GM12878 (cell line): ENCODE measurements around the gene SP2. TPM values are rescaled to one million over a fixed set of nuclear protein-coding genes. Genes with fewer than 3 reads are reported as not detected.

Experiments used
- ATF7 ChIP-seq: fragments of 450-650 bp; IDR thresholded peaks from 2 replicates; pipeline ENCODE4 v1.6.1; 2016; ENCODE audit warnings: low read depth, mild to moderate bottlenecking
- EGR1 ChIP-seq, 2 experiments: IDR thresholded peaks; 1 replicate in 1 of 2; 2 replicates in 1 of 2; pipeline ENCODE4 v1.6.1; 2011 to 2012; ENCODE audit warnings: low read depth in 2 of 2, low read length in 2 of 2, borderline replicate concordance in 1 of 2, mild to moderate bottlenecking in 1 of 2, moderate library complexity in 1 of 2
- FOS ChIP-seq: IDR thresholded peaks from 3 replicates; pipeline ENCODE4 v1.6.1; 2011; ENCODE audit warnings: borderline replicate concordance; ENCODE audit not compliant: insufficient read length; ENCODE audit errors: extremely low read depth
- GATAD2B ChIP-seq: fragments of 450-650 bp; conservative IDR thresholded peaks from 2 replicates; pipeline ENCODE4 v1.6.1; 2017; ENCODE audit warnings: low read depth, mild to moderate bottlenecking, moderate library complexity
- IKZF1 ChIP-seq: fragments of 450-650 bp; conservative IDR thresholded peaks from 2 replicates; pipeline ENCODE4 v1.6.1; 2017; ENCODE audit warnings: antibody characterized with exemption, mild to moderate bottlenecking
- IKZF2 ChIP-seq, 2 experiments: fragments of 450-650 bp; IDR thresholded peaks; 2 replicates each; pipeline ENCODE4 v1.6.1; 2017; ENCODE audit warnings: mild to moderate bottlenecking in 2 of 2, moderate library complexity in 2 of 2
- MYC ChIP-seq: IDR thresholded peaks from 2 replicates; pipeline ENCODE4 v1.6.1; 2011; ENCODE audit warnings: mild to moderate bottlenecking, low read length, moderate library complexity, inconsistent platforms; ENCODE audit not compliant: insufficient read depth, insufficient replicate concordance, insufficient read length, severe bottlenecking
- POLR2AphosphoS2 ChIP-seq: IDR thresholded peaks from 2 replicates; pipeline ENCODE4 v1.6.1; 2011; ENCODE audit warnings: low read depth, mild to moderate bottlenecking, low read length, improper control_type of control experiment, moderate library complexity
- POLR2AphosphoS5 ChIP-seq: IDR thresholded peaks from 2 replicates; pipeline ENCODE4 v1.6.1; 2011; ENCODE audit warnings: mild to moderate bottlenecking, low read length, inconsistent platforms
- RB1 ChIP-seq: fragments of 450-650 bp; formaldehyde crosslinking; IDR thresholded peaks from 2 replicates; pipeline ENCODE4 v1.6.1; 2017; ENCODE audit warnings: mild to moderate bottlenecking, borderline replicate concordance
- RELB ChIP-seq: fragments of 450-650 bp; IDR thresholded peaks from 2 replicates; pipeline ENCODE4 v1.6.1; 2017; ENCODE audit warnings: low read depth, mild to moderate bottlenecking, moderate library complexity
- SMAD1 ChIP-seq: fragments of 450-650 bp; IDR thresholded peaks from 2 replicates; pipeline ENCODE4 v1.6.1; 2018; ENCODE audit warnings: mild to moderate bottlenecking, low read depth; ENCODE audit not compliant: partially characterized antibody
- SMC3 ChIP-seq: IDR thresholded peaks from 2 replicates; pipeline ENCODE4 v1.6.1; 2011; ENCODE audit warnings: low read length, improper control_type of control experiment, borderline replicate concordance
- SP1 ChIP-seq: IDR thresholded peaks from one replicate; pipeline ENCODE4 v1.6.1; 2011; ENCODE audit warnings: low read depth, low read length
- SPI1 ChIP-seq: IDR thresholded peaks from 2 replicates; pipeline ENCODE4 v1.6.1; 2011; ENCODE audit warnings: low read depth, mild to moderate bottlenecking, low read length, moderate library complexity, borderline replicate concordance; ENCODE audit not compliant: insufficient read depth
- TCF12 ChIP-seq: IDR thresholded peaks from 2 replicates; pipeline ENCODE4 v1.6.1; 2011; ENCODE audit warnings: low read depth, mild to moderate bottlenecking, low read length
- TCF7 ChIP-seq: IDR thresholded peaks from 2 replicates; pipeline ENCODE4 v1.6.1; 2014; ENCODE audit warnings: antibody characterized with exemption, borderline replicate concordance
- USF1 ChIP-seq: IDR thresholded peaks from 2 replicates; pipeline ENCODE4 v1.6.1; 2011; ENCODE audit warnings: borderline replicate concordance, low read depth, mild to moderate bottlenecking, moderate library complexity, mixed read lengths, low read length; ENCODE audit not compliant: insufficient read depth; ENCODE audit errors: extremely low read length
- polyA plus RNA-seq, 11 experiments: library from polyadenylated mRNA; depleted of rRNA in 4 of 11; unstranded in 6 of 11; stranded (reverse) in 5 of 11; fragments of >200 nt; fragmentation: Nextera tagmentation in 4 of 11; fragmentation: Illumina TruSeq in 1 of 11; extraction: Ambion mirVana in 4 of 11; extraction: Trizol in 1 of 11; gene quantifications; 1 replicate in 1 of 11; 2 replicates in 10 of 11; pipeline versions ENCODE4 v1.2.1 to v1.2.3, GENCODE V29; 2011 to 2016; ENCODE audit warnings: inconsistent platforms in 2 of 11, missing spikeins in 2 of 11, low read depth in 1 of 11
- total RNA-seq, 4 experiments: library from RNA; depleted of rRNA in 3 of 4; stranded (reverse); fragments of >200 nt in 3 of 4; fragmentation: Illumina TruSeq in 1 of 4; extraction: Trizol in 1 of 4; gene quantifications; 2 replicates each; pipeline versions ENCODE4 v1.2.1 to v1.2.3, GENCODE V29; 2013 to 2021
- TF ChIP-seq, protein P1 (sequence below): fragments of 450-650 bp; formaldehyde crosslinking; IDR thresholded peaks from 2 replicates; pipeline ENCODE4 v1.5.0; 2022; ENCODE audit warnings: mild to moderate bottlenecking, missing genetic modification characterization
- TF ChIP-seq, protein P2 (sequence below): fragments of 450-650 bp; IDR thresholded peaks from 2 replicates; pipeline ENCODE4 v1.6.1; 2014; ENCODE audit warnings: mild to moderate bottlenecking

The SP2 gene
- total and polyA plus RNA-seq, 10 of the 15 experiments (the other 5 are each of a cell fraction or from before 2014, with no cell fraction given): 1.2 to 19.1 (median 4.8) TPM

GRCh38 chr17:47970725-47971499 lies 74.9 kb downstream of the SP2 start, which contains the start of gene CDK5RAP3 (continued):
- TF ChIP-seq, protein P1, sequence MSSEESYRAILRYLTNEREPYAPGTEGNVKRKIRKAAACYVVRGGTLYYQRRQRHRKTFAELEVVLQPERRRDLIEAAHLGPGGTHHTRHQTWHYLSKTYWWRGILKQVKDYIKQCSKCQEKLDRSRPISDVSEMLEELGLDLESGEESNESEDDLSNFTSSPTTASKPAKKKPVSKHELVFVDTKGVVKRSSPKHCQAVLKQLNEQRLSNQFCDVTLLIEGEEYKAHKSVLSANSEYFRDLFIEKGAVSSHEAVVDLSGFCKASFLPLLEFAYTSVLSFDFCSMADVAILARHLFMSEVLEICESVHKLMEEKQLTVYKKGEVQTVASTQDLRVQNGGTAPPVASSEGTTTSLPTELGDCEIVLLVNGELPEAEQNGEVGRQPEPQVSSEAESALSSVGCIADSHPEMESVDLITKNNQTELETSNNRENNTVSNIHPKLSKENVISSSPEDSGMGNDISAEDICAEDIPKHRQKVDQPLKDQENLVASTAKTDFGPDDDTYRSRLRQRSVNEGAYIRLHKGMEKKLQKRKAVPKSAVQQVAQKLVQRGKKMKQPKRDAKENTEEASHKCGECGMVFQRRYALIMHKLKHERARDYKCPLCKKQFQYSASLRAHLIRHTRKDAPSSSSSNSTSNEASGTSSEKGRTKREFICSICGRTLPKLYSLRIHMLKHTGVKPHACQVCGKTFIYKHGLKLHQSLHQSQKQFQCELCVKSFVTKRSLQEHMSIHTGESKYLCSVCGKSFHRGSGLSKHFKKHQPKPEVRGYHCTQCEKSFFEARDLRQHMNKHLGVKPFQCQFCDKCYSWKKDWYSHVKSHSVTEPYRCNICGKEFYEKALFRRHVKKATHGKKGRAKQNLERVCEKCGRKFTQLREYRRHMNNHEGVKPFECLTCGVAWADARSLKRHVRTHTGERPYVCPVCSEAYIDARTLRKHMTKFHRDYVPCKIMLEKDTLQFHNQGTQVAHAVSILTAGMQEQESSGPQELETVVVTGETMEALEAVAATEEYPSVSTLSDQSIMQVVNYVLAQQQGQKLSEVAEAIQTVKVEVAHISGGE (CRISPR knock-in tag): no peak
- peak; percentile 65 for TF ChIP-seq USF1
- TF ChIP-seq, protein P2, sequence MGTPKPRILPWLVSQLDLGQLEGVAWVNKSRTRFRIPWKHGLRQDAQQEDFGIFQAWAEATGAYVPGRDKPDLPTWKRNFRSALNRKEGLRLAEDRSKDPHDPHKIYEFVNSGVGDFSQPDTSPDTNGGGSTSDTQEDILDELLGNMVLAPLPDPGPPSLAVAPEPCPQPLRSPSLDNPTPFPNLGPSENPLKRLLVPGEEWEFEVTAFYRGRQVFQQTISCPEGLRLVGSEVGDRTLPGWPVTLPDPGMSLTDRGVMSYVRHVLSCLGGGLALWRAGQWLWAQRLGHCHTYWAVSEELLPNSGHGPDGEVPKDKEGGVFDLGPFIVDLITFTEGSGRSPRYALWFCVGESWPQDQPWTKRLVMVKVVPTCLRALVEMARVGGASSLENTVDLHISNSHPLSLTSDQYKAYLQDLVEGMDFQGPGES: peak; percentile 92
- peak; percentile 88 for TF ChIP-seq SMC3
- peak; percentile 87 for TF ChIP-seq POLR2AphosphoS2
- TF ChIP-seq SPI1: peak; percentile 77; the same call in 1 of the 2 replicates
- peak in 1 of 2 experiments; percentile 28; a peak in 1 of 4 replicates for TF ChIP-seq IKZF2 (IDR thresholded peaks at IDR 0.05)
- peak; percentile 96; the same call in 1 of the 2 replicates for TF ChIP-seq RB1
- TF ChIP-seq RELB: peak; percentile 69
- peak in 1 of 2 experiments; percentile 43; a peak in 1 of 3 replicates for TF ChIP-seq EGR1 (IDR thresholded peaks at IDR 0.05; ENCODE audit: borderline replicate concordance in 1 of 2, low read depth in 2 of 2, low read length in 2 of 2)
- peak; percentile 91 for TF ChIP-seq MYC
- peak; percentile 93 for TF ChIP-seq SP1
- 0 out of 2 replicates have a peak, but pooled peaks have one; percentile 13 for TF ChIP-seq ATF7
- peak; percentile 70 for TF ChIP-seq GATAD2B
- peak; percentile 62; the same call in 1 of the 2 replicates for TF ChIP-seq TCF12
- TF ChIP-seq SMAD1: no peak
- TF ChIP-seq IKZF1: peak; percentile 66
- TF ChIP-seq POLR2AphosphoS5: peak; percentile 95
- no peak for TF ChIP-seq TCF7
- TF ChIP-seq FOS: peak; percentile 39
